Suppressor macrophage treated with lipopolysaccharide for 1 hour (primary cell): ENCODE results near the gene GJC2.

Experiments
- DNase-seq, 3 donors: peaks; one replicate each; pipeline ENCODE4 v3.0.0-alpha.2; 2020 to 2022

GJC2 gene

DNA sequence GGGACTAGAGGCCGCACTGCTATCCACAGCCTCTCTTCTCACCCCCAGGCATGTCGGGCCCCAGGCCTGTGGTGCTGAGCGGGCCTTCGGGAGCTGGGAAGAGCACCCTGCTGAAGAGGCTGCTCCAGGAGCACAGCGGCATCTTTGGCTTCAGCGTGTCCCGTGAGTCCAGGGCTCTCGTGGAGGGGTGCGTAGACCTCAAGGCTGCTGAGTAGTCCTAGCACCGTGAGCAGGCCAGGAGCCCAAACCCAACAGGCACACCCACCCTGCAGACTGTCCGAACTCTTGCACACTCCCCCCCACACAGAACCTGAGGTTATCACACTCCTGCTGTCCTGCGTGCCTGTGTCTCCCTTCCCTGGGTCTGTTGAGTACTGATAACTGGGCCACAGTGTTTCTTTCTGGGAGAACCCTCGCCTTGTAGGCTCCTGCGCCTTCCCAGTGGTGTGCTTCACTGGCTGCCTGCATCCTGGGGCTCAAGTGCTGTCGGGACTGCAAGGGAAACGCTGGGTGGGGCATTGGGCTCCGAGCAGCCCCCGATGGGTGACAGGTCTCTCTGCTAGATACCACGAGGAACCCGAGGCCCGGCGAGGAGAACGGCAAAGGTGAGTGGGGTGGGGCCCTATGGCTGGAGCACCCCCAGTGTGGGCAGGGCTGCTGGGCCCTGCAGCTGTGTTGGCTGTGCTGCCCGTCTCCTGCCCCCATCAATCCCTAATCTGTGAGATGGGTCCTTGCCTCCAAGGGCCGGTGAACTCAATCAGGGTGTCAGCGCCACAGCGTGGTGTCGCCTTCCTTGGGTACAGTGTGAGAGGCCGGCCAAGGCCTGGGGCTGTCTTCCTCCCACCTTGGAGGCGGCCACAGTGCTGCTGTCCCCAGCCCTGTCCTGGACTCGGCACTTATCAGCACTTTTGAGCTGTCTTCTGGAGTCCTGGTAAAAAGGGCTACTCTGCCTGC, 4.0 kb upstream of the GJC2 start:
- DNase-seq = no peak

DNA sequence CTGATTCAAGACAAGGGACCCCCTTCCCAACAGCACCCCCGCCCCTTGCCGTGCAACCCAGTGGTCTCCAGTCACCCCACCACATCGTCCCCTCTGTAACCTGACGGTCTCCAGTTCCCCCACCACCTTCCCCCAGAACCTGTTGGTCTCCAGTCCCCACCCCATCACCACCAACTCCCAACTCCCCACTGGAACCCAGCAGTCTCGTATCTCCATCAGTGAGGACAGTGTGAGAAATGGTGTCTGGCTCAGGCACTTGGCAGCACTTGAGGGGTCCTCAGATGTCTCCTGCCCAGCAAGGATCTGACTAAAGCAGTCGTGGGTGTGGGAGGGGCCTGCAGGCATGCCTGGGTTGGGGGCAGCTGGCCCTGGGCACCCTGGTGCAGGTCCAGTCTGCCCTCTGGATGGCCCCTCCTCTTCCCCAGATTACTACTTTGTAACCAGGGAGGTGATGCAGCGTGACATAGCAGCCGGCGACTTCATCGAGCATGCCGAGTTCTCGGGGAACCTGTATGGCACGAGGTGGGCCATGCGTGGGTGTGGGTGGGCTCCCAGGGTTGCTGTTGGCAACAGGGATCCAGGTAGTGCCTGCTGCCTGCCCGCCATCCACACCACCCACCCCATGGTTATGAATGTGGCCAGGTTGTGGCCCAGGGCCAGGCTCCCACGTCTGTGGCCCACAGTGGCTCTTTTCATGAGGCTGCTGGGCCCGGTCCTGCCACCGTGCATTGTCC, 3.1 kb upstream of the GJC2 start:
- no peak for DNase-seq

DNA sequence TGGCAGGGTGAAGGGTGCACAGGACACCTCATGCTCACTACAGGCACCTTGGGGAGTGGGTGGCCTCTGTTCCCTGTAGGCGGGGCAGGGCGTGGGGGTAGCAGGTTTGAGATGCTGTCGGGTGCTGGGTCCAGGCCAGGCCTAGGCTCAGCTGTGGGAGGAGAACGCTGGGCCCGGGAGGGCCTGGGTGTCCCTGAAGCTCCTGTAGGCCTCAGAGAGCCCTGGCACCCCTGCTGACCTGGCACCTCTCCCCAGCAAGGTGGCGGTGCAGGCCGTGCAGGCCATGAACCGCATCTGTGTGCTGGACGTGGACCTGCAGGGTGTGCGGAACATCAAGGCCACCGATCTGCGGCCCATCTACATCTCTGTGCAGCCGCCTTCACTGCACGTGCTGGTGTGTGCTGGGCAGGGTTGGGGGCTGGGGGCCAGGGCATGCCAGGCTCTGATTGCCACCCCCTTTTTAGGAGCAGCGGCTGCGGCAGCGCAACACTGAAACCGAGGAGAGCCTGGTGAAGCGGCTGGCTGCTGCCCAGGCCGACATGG, 2.5 kb upstream of the GJC2 start:
- DNase-seq = no peak

DNA sequence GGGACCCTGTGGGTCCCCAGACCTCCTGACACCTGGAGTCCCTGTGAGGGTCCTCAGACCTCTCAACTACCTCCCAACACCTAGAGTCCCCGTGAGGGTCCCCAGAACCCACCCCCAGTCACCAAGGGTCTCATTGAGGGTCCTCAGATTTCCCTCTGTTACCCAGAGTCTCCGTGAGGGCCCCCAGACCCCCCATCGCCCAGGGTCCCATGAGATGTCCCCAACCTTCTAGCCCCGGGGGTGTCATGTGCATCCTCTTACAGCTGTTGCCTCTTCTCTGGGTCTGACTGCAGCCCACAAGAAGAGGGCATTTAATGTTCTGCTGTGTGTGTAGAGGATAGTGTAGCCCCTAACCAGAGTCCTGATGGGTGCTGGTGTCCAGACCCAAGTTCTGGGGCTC, 2.0 kb upstream of the GJC2 start:
- no peak for DNase-seq

DNA sequence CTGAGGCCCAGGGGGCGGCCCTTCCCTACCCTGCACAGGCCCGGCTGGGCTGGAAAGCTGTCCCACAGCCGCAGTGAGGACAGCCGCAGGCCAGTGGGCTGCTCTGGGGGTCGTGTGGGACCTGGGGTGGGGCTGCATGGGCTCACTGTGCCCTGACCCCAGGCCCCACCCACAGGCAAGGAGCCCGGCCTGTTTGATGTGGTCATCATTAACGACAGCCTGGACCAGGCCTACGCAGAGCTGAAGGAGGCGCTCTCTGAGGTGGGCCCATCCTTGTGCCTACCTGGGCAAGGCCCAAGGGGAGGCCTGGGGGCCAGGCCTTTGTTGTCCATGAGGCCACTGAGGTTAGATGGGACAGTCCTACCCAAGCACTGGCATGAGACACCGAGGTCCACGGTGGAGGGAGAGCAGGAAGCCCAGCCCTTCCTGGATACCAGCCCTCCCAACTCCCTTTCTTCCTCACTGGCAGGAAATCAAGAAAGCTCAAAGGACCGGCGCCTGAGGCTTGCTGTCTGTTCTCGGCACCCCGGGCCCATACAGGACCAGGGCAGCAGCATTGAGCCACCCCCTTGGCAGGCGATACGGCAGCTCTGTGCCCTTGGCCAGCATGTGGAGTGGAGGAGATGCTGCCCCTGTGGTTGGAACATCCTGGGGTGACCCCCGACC, 1.4 kb upstream of the GJC2 start:
- DNase-seq = no peak

DNA sequence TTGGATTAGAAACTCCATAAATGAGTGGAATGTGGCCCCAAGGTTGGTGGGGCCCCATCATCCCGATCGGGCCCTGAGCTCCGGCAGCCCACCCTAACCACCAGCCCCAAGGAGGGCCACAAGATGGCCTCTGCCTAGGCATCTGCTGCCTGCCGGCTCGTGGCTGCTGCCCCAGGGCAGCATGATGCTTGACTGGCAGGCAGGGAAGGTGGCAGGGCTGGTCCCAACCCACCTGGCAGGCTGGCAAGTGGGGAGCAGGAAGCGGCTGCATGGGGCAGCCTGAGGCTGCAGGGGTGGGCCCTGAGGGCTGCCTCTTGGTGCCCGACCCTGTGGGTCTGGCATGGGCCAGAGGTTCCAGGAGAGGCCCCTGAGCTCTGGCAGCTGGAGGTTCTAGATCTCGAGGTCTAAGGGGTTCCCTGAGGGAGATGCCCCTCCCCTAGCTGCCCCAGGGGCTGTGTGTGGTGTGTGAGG, 760 bp upstream of the GJC2 start:
- no peak for DNase-seq

DNA sequence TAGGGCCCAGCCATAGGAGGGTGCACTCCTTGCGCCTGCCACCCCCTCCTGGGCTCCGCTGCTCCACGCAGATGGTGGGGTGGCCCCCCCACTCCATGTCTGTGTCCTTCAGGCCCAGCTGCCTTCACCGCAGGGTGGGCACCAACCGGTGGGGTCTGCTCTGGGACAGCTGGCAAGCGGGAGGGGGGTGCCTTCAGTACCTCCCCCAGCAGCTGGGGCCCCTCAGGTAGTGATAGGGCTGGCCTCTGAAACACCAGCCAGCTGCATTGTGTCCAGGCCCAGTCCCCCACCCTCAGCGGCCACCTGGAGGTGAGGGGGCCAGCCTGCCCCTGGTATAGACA, 360 bp downstream of the GJC2 start:
- no peak for DNase-seq

DNA sequence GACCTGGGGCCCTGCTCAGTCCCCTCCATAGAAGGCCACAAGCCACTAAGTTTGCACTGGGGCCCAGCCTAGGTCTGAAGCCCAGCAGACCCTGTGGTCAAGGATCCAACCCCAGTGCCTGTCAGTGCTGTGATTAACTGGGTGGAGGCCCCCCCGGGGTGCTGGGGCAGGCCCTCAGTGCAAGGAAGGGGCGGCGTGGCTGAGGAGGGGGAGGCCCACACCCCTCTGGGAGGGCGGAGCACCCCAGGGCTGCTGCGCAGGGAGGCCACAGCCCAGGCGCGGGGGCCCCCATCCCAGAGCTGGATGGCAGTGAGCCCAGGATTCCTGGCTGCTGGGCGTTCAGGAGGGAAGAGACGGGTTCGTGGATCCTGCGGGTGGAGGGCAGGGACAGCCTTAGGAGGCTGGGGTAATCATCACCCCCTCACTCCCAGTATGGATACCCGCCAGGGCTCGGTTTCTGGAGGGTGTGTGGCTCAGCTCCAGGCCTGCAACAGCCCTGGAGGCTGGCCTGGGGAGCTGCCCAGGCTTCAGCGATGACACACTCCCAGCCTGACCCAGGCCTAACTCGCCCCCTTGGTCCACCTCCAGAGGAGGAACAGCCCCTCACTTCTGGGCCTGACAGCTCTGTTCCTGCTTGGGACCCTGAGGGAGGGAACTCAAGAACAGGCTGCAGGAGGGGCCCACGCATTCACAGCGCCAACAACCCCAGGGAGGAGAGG, 890 bp downstream of the GJC2 start:
- no peak for DNase-seq

DNA sequence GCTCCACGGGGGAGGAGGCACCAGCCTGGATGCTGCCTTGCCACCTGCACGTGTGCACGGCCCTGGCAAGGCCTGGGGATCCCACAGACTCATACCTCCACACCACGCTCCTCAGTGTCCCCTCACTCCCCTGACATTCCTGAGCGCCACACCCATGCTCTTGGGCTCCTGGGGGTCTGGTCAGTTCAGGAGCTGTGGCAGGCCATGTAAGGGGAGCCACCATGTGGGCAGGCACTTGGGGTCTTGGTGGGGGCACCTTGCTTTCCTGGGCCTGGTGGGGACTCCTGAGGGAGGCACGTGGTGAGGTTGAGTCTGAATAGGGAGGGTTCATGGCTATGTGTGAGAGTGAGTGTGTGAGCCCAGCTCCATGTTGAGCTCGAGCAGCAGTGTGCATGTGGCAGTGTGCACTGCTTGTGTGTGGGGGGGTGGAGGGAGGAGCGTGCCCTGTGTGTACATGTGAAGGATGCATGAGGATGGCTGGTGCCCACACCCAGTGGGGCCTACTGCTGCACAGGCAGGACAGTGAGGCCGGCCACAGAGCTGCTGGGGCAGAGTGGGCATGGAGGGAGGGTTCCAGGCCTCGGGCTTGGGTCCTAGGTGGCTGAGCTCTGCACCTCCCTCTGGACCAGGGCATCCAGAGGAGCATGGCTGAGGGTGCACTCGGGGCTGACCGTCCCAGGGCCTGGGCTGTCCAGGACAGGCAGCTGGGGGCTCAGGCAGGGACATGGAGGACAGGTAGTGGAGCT, 1.6 kb downstream of the GJC2 start:
- DNase-seq = no peak

DNA sequence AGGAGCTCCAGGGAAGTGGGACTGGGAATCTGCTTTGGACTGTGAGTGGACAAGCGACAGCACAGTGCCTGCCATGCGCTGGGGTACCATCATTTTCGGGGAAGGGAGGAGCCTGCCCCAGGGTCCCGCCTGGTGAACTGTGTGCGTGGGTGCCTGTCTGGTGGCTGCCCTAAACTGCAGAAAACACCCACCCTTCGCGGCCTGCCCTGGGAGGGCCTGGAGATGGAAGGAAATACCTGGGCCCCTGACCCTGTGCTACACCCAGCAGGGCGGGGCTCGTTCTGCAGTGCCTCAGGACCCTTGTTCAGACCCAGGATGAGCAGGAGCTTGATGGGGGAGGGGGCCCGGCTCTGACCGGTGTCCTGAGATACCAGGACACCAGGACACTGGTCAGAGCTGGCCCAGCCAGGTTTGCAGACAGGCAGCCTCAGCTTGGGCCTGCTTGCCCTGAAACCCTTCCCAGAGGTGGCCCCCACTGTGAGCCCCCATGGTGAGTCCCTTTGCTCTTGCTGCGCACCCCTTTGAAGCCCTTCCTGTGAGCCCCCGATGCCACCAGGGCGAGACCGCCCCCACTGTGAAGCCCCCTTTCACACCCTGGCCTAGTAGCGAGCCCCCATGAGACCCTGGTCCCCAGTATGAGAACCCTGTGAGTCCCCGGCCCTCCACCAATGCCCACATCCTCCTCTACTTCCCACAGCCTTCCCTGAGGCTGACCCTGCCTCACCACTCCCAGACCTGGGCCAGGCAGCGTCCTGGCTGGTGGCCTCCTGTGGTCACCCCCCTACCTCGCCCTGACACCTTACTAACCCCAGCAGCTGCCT, 2.6 kb downstream of the GJC2 start:
- DNase-seq = no peak

DNA sequence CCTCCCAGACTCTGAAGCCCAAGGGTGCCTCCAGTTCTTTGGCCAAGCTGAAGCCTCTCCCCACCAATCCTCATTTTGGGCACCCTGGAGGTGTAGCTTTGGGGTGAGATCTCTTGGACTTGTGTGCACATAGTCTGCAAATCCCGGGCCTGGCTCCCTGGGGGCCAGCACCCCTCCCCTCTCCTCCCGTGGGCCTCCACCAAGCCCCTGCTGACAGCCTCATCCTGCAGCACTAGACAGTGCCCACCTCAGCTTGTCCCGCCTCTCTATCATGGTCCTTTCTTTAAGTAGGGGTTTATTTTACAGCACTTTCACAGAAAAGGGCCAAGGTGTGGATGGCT, 3.2 kb downstream of the GJC2 start:
- no peak for DNase-seq

DNA sequence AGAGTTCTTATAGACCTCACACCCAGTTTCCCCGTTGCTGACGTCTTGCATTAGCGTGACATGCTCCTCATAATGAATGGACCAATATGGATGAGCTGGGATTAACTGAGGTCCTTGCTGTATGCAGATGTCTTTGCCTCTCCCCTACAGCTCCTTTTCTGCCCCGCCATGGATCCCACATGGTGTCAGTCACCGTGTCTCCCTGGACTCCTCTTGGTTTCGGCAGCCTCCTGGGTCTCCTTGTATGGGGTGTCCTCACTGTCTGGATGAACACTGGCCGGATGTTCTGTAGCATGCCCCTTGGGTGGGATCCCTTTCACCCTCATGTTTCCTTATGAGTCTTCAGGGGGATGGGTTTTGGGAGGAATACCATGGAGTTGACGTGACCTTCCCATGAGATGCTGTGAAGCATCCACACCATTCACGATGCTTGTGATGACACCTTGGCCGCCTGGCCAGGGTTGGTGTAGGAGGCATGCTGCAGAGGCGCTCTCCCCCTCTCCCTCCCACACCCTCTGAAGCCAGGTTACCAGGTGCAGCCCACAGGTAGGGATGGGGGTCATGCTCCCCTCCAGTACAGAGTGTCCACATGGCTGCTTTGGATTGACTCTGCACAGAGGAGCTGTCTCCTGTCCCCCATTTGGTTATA, 4.4 kb downstream of the GJC2 start:
- no peak for DNase-seq

DNA sequence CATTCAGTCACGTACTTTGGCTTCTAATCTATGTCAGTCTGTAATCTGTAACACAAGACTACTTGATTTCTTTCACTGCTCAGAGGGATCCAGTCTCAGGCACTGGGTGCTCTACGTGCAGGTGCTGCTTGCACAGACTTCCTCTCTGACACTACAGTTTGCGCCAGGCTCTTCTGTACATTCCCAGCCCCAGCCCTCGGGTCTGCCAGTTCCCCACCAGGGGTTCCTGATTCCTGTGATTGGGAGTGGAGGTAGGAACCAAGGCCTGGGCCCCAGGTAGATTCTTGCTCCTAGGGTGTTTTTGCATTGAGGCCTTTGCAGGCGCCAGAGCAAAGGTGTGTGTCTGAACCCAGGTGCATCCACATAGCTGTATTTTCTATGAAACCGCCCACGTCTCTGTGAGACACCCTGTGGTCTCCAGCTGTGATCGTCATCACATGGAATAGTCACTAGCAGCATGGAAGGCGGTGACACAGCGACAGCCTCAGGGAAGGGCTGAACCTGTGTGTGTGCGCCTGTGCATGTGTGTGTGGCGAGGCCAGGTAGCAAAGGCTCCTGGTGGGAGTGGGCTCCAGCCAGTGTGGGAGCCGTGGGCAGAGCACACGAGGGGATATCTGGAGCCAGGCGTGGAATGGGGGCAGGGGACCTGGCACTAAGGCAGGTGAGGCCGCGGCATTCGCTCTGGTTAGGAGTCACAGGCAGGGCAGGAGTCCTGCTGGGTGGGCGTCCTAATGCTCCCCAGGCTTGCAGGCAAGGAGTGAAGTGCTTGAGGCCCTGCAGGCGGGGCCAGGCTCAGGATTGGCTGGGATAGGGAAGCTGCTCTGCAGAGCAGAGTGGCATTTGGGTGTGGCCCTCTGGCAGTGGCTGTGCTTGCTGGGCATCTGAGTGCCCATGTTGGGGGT, 5.2 kb downstream of the GJC2 start:
- DNase-seq = no peak

DNA sequence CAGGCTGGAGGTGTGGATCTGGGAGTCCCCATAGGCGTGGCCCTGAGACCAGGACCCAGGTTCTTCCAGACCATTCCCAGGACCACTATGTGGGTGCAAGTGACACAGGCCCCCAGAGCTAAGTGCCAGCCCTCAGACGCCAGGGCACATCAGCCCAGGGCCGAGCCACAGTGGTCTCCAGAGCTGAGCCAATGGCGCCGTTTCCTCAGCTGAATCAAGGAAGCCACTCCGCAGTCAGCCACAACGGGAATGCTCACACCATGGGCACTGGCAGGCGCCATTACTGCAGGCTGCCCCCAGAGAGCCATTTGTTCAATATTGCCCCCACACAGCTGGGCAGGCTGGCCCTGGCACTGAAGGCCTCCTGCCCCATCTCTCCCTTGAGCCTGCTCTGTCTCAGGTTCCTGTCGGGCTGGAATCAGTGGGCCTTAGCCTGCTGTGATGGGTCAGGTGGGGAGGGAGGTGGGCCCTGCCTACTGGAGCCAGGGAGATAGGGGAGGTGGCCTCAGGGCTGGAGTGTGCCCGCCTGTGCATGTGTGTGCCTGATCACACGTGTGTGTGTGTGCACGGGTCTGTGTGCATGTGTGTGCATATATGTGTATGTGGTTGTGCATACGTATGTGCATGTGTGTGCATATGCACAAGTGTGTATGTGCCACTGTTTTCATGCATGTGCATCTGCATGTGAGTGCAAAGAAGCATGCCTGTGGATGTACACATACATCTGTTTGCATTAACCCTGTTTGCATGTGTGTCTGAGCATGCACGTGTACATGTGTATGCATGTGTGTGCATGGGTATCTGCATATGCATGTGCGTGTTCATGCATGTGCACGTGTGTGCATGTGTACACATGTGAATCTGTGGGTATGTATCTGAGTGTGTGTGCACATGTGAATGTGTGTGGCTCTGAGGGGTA, 6.1 kb downstream of the GJC2 start:
- DNase-seq = no peak

DNA sequence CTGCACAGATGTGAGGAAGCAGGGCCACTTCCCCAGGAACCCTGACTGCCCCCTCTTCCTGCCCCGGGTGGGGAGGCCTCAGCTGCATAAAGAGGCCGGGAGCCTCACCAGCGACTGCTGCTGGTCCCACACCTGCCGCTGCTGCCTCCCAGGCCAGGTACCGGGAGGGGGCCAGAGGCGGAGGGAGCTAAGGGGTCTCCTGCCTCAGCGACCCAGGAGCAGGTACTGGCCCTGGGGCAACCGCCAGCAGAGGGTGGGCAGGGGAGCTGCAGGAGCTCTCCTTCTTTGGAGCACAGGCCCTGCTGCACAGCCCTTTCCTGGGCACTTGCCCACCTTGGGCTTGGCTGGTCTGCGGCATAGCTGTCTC, 6.8 kb downstream of the GJC2 start:
- no peak for DNase-seq

DNA sequence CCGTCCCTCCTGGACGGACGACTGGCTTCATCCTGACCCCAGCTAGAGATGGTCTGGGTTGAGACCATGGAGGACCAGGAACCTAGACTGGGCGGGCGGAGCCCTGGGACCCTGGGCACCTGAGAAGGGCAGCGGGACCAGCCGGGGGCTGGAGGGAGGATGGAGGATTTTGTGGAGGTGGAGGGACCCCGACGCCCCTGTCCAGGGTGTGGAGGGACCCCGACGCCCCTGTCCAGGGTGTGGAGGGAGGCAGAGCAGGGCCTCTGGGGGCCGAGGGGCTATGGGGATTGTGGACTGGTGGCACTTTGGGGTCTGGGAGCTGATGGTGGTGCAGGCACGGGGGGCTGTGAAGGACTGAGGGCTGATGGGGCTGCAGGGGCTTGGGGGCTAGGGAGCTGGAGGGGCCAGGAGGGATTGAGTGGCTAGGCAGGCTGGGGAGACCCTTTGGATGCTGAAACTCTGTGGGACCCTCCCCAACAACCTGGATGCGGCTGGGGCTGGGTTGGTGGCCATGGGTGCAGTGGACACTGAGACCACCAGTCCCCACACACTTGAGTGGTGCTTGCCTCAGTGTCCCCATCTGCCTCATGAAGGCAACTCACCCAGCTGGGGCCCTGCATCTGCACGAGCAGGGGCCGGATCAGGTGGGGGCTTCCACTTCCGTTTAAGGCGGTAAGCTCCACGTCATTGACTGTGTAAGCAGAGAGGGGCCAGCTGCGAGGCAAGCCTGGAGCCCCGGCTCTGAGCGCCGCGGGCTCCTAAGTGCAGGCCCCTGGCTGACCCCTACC, 7.4 kb downstream of the GJC2 start:
- no peak for DNase-seq

DNA sequence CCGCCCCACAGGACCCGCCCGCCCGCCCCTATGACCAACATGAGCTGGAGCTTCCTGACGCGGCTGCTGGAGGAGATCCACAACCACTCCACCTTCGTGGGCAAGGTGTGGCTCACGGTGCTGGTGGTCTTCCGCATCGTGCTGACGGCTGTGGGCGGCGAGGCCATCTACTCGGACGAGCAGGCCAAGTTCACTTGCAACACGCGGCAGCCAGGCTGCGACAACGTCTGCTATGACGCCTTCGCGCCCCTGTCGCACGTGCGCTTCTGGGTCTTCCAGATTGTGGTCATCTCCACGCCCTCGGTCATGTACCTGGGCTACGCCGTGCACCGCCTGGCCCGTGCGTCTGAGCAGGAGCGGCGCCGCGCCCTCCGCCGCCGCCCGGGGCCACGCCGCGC, 8.0 kb downstream of the GJC2 start:
- DNase-seq = no peak
